Activated CD8-positive, alpha-beta memory T cell treated with anti-CD3 and anti-CD28 coated beads for 1 hour (primary cell): ENCODE measurements around the gene TSSK6.

ENCODE experiments used
- DNase-seq, 2 donors: peaks; one replicate each; pipeline ENCODE4 v3.0.0-alpha.2; 2020; ENCODE audit warnings: low read depth in 1 of 2; ENCODE audit errors: extremely low read depth in 1 of 2

TSSK6 gene

GRCh38 chr19:19514881-19515641 lies at the start of gene TSSK6:
Gene TSSK6, minus strand, starts transcription at chr19:19515548. Its CDS starts 121 bp downstream, at chr19:19515427.
- no peak for DNase-seq

- no peak for DNase-seq
Observed at GRCh38 chr19:19563348-19563848, 48.0 kb upstream of the TSSK6 start.

GRCh38 chr19:19562665-19563347 lies 47.5 kb upstream of the TSSK6 start:
- no peak for DNase-seq

GRCh38 chr19:19561946-19562664 lies 46.8 kb upstream of the TSSK6 start:
- DNase-seq: no peak

GRCh38 chr19:19559931-19560330 lies 44.6 kb upstream of the TSSK6 start:
- no peak for DNase-seq

GRCh38 chr19:19558636-19559035 lies 43.3 kb upstream of the TSSK6 start:
- DNase-seq: no peak

GRCh38 chr19:19558055-19558454 lies 42.7 kb upstream of the TSSK6 start:
- no peak for DNase-seq

GRCh38 chr19:19554074-19555023 lies 39.0 kb upstream of the TSSK6 start:
- DNase-seq: peak in 1 of 2 donors; percentile 45

- no peak for DNase-seq
Observed at GRCh38 chr19:19553670-19554069, 38.3 kb upstream of the TSSK6 start.

GRCh38 chr19:19552798-19553197 lies 37.5 kb upstream of the TSSK6 start:
- DNase-seq: no peak

GRCh38 chr19:19551853-19552192 lies 36.5 kb upstream of the TSSK6 start:
- DNase-seq: no peak

- DNase-seq: no peak
Observed at GRCh38 chr19:19550972-19551852, 35.9 kb upstream of the TSSK6 start.

GRCh38 chr19:19550485-19550929 lies 35.2 kb upstream of the TSSK6 start:
- no peak for DNase-seq

- DNase-seq: no peak
Observed at GRCh38 chr19:19549804-19550464, 34.6 kb upstream of the TSSK6 start.

- DNase-seq: no peak
Observed at GRCh38 chr19:19548915-19549759, 33.8 kb upstream of the TSSK6 start.

GRCh38 chr19:19547674-19548336 lies 32.5 kb upstream of the TSSK6 start:
- DNase-seq: no peak

GRCh38 chr19:19546751-19547162 lies 31.4 kb upstream of the TSSK6 start:
- no peak for DNase-seq
